Dedifferentiated amniotic fluid mesenchymal stem cell (primary cell): ENCODE results near the gene CDK18.

Source experiments
- DNase-seq: peaks from one replicate; pipeline ENCODE4 v3.0.0-alpha.2; 2016; ENCODE audit errors: extremely low spot score

The CDK18 gene

DNA sequence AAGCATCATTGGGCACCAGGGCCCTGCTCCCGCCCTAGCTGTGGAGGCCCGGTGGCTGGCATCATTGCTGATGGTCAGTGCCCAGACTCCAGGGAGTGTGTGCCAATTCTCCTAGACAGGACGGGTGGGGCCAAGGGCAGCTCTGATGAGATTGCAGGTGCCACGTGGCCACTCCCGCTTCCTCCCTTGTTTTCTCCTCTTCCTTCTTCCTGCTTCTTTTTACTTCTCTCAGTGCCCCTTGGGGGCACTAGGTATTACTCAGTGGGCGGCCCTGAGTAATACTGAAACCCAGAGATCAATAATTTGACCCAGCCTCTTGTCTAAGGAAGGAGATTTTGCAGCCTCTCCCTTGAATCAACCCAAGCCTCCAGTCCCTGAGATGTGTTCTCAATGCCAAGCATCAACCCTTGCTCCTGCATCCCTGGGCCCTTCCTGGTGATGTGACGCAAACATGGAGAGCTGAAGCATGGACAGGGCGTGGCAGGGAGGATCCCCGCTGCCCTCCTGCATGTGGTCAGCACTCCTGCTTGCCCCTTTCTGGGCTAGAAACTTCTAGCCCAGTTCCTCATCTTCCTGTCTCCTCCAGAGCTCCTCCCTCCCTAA is 32.4 kb downstream of the CDK18 start:
- DNase-seq, result no peak

DNA sequence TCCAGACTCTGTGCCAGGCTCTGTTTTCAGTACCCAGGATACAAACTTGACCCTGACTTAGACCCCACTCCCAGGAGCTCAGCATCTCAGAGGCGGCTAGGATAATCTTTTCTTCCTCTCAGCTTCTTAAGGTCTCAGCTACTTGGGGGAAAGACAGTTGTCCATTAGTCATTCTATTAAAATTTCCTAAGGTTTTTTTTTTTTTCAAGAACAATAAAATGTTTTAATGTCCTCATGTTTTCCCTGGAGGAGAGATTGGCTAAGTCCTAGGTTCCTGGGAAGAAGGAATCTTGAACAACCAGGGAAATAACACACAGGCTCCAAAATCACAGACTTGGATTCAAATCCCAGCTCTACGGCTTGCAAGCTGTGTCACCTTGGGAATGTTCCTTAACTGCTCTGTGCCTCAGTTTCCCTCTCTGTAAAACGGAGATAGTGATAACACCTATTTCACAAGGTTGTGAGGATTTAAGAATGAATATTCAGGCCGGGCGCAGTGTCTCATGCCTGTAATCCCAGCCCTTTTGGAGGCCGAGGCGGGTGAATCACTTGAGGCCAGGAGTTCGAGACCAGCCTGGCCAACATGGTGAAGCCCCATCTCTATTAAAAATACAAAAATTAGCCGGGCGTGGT is 33.0 kb downstream of the CDK18 start:
- no peak for DNase-seq

- DNase-seq, result no peak
These were observed 33.9 kb downstream of the CDK18 start for GRCh38 chr1:205538235-205538840.

DNA sequence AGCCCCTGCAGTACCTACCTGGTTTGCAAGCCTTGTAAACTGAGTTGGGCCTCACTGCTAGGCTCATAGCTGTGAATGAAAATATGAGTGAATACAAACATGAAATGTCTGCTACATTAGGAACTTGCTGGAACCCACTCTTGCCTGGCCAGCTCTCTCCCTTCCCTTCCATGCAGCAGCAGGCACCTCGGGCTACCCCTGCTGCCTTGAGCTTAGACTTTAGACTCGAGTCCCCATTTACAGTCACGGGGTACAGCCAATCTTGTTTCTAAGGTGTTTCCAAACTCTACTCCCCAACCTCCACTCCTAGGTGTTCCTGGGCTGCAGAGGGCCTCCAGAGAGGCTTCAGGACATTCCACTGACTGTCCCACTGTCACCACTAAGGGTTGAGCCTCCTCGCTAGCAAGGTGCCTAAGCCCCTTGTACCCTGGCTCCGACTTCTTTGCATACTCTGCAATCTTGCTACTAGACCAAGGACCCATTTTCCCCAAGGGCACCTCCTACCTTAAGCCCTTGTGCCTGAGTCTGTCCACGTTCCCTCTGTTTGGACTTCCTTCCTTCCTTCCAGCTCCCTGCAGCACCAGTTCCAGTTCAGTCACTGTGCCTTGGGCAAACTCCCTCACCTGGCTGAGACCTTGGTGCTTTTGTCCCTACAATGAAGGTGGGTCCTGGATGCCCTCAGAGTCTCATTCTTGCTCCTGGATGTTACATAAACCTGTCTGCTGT is 36.9 kb downstream of the CDK18 start:
- no peak for DNase-seq

DNA sequence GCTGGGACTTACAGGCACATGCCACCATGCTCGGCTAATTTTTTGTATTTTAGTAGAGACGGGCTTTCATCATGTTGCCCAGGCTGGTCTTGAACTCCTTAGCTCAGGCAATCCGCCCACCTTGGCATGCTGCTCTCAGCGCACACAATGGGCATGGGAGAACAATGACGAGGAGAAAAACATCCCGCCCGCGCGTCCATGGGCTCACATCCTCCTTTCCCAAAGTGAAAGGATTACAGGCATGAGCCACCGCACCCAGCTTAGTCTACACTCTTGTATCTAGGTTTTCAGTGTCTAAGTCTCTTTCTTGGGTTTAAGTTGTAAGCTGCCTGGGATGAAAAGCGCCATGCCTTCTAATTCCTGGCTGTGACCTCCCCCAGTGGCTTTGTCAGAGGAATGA is 37.9 kb downstream of the CDK18 start:
- DNase-seq, result no peak

DNA sequence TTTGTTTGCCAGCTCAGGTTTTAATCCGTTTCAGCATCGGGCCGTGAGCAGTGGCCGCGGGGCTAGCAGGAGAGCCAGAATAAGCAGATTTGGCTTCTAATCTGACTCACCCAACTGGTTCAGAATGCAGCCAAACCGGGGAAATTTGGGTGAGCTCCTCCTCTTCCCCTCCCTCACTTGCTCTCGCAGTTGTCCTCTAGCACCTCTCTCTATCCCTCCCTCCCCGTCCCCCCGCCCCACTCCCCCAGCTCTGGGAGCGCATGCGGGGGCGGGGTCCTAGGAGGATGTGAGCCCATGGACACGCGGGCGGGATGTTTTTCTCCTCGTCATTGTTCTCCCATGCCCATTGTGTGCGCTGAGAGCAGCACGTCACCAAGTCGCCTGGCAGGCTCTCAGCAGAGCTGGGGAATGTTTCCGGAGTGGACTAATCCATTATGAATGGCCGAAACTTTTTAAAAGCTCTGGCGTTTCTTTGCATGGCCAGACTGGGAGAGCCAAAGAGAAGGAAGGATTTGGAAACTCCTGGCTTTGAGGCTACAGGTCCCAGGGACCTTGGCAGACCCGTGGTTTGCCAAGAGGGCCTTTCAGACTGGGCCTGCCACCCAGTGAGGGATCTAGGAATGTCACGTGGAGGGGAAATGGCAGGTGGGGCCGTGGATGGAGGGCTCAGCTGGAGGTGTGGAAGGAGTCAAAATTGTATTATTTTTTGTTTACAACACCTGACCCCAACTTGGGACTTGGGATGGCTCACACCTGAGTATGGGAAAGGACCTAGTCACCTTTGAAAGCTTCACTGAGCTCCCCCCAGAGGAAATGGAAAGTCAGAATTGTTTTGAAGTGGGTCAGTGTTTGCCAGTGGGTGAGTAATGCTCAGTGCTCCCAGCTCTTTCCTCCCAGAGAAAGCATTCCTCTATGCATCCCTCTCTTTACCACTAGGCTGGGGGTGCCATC is 39.2 kb downstream of the CDK18 start:
- peak; percentile 51 for DNase-seq

GRCh38 chr1:205545001-205545919 is 40.8 kb downstream of the CDK18 start:
- DNase-seq, result no peak

DNA sequence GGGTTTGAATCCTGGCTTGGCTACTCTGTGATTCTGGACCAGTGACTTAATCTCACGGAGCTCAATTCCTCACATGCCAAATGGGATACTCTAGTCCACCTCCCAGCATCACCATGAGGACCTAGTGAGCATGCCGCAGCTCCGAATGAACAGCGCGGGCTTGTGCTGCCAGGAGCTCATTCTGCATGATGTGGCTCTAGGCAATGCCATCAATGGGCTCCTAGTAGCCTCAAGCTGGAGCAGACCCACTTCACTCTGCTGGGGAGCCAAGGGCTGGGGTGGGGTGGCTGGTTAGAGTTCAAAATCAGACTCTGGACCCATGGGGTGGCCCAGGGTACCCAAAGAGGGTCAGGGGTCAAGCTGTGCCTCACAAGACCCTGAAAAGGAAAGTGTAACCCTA is 41.5 kb downstream of the CDK18 start:
- DNase-seq, result no peak

DNA sequence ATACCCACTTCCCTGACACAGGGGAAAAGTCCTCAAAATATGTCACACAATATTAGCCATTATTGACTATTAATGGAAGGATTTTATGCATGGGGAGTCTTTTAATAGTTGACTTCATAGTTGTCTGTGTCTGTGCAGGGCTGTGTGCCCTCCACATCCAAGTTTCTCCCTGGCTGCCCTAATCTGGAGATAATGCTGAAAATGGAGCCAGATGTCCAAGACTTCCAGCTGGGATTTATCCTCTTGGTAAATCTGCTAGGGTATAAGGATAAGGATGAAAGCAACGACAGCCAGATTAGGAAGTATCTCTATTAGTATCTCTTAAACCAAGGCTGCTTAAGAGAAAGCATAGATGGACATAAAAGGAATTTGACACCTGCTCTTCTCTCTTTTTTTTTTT is 42.1 kb downstream of the CDK18 start:
- DNase-seq, result no peak

DNA sequence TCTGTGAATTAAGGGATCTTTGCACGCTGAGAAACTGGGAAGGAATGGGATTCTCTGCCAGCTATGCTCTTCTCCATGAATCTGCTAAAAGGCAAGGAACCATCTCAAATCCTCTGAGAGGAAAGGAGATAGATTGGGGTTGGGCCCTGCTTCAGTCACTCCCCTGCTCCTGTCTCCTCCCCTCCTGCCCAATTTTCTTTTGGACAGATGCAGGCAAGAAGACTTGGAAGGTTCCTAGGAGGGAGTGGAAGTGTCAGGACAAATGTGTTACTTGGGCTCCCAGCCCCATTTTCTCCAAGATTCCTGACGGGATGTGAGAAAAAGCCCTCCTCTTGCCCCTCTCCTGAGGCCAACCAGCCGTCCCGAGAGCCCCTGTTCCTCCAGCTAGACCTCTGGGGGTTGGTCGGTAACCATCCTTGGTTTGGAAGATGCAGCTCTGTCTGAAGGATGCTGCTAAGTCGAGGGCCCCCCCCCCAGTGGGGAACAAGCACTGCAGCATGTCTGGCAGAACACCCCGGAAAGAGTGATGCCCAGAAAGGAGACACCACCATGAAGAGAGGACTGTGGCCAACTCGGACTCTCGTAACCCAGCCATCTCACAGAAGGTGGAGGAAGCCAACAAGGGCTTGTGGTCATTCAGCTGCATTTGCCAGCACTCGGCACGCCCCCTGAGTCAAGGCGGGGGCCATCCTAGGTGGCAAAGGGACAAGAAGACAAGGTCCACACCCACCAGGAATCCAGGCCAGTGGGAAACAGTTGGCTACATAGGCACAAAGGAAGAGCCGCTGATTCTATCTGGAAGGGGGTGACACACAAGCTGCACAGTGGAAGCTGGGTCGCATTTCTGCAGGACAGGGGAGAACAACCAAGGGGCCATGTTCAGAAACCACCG is 43.7 kb downstream of the CDK18 start:
- no peak for DNase-seq

DNA sequence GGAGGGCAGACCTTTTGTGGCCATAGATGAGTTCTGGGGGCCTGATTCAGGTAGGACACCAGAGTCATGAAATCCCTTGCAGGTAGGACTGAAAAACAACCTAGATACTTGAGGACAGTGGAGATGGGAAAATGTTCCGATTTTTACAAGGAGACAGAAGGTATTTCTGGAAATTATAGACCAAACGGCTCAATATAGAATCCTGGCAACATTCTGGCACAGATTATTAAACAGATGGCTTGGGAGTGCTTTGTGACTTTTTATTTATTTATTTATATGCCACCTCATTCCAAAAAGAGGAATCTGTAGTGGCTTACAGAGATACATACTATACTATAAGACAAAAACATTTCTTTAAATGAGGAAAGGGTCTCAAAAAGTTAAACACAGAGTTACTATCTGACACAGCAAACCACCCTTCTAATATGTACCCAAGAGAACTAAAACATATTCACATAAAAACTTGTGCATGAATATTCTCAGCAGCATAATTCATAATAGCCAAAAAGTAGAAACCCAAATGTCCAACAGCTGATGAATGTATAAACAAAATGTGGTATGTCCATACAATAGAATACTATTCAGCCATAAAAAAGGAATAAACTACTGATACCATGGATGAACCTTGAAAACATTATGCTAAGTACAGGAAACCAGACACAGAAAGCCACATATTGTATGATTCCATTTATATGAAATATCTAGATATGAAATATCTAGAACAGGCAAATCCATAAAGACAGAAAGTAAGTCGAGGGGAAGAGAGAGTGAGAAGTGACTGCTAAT is 49.8 kb downstream of the CDK18 start:
- DNase-seq, result no peak

- DNase-seq, result no peak
These were observed 57.2 kb downstream of the CDK18 start for GRCh38 chr1:205561501-205562203.

DNA sequence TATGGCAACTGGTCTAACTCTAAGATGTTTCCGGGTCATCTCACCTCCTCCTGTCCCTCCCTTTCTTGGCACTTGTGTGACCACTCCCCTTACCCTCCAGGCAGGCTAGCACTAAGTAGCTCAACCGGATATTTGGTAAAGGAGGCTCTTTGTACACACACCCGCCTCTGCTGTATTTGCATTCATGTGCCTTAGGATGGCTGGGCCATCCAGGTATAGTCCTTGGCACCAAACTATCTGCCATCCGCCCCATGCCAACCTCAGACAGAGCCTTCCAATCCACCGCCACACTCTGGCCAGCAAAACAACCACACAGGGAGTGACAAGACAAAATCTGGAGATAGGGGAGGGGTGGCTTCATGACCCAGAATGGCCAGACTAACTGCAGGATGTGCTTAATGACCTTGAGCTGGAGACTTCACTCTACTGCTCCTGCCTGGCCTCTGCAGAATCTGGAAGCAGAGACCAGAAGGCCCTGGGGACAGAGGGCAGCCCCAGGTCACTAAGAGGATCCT is 59.5 kb downstream of the CDK18 start:
- DNase-seq, result no peak

- DNase-seq, result no peak
These were observed 61.3 kb downstream of the CDK18 start for GRCh38 chr1:205565799-205566198.

DNA sequence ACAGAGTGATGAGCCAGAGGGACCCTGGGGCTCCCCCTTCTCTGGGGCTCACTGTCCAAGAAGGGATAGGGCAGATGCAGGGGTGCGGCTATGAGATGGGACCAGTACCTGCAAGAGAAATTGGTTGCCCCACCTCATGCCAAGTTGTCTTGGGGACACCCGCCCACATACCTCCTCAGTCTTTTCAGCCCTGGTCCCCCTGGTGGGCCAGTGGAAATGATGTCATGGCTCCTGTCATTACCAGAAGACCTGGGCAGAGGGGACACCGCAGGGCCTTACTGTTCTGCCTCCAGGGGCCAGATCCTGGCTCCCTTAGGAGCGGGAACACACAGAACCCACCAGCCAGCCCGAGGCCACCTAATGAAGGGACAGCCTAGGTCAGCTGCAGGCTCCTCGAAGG is 63.2 kb downstream of the CDK18 start:
- DNase-seq, result no peak

- no peak for DNase-seq
These were observed 63.6 kb downstream of the CDK18 start for GRCh38 chr1:205568135-205568468.

GRCh38 chr1:205568469-205569361 is 64.2 kb downstream of the CDK18 start:
- DNase-seq, result no peak
